ENCODE measurements around the gene FAM171A2.
A peak's percentile ranks its signal among the peaks of the same experiment; 100 is the strongest.

Gene FAM171A2

GRCh38 chr17:44355642-44356099, 8.0 kb downstream of the FAM171A2 start:
- Histone ChIP-seq H3K4me3 (replicated peaks; ENCODE audit: low read depth, low read length) (no peak overlapping the region), H3K27me3 (replicated peaks; ENCODE audit: control insufficient read depth, insufficient read depth, low read length) (no peaks in the 10 kb centered on the region), H3K36me3 (ENCODE audit: control insufficient read depth, insufficient read depth, low read length) (peaks cover 22% of the 10 kb centered on the region)
- no peak for DNase-seq (ENCODE audit: extremely low read depth, insufficient read length)
- TF ChIP-seq, protein P1, sequence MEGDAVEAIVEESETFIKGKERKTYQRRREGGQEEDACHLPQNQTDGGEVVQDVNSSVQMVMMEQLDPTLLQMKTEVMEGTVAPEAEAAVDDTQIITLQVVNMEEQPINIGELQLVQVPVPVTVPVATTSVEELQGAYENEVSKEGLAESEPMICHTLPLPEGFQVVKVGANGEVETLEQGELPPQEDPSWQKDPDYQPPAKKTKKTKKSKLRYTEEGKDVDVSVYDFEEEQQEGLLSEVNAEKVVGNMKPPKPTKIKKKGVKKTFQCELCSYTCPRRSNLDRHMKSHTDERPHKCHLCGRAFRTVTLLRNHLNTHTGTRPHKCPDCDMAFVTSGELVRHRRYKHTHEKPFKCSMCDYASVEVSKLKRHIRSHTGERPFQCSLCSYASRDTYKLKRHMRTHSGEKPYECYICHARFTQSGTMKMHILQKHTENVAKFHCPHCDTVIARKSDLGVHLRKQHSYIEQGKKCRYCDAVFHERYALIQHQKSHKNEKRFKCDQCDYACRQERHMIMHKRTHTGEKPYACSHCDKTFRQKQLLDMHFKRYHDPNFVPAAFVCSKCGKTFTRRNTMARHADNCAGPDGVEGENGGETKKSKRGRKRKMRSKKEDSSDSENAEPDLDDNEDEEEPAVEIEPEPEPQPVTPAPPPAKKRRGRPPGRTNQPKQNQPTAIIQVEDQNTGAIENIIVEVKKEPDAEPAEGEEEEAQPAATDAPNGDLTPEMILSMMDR (IDR thresholded peaks at IDR 0.05; ENCODE audit: insufficient read depth, low read length, poor library complexity, severe bottlenecking) = no peak

GRCh38 chr17:44354582-44355561, 8.8 kb downstream of the FAM171A2 start:
- DNase-seq (ENCODE audit: extremely low read depth, insufficient read length) = peak; percentile 75
- peak overlapping the region; percentile 31; the same call in 1 of the 2 replicates for H3K4me3 ChIP-seq (replicated peaks; ENCODE audit: low read depth, low read length)
- no peaks in the 10 kb centered on the region for H3K27me3 ChIP-seq (replicated peaks; ENCODE audit: control insufficient read depth, insufficient read depth, low read length)
- TF ChIP-seq, protein P1 (IDR thresholded peaks at IDR 0.05; ENCODE audit: insufficient read depth, low read length, poor library complexity, severe bottlenecking) = peak; percentile 50
- H3K36me3 ChIP-seq (ENCODE audit: control insufficient read depth, insufficient read depth, low read length) = peaks cover 28% of the 10 kb centered on the region

- Histone ChIP-seq H3K27me3 (replicated peaks; ENCODE audit: control insufficient read depth, insufficient read depth, low read length) (no peaks in the 10 kb centered on the region), H3K4me3 (replicated peaks; ENCODE audit: low read depth, low read length) (peak overlapping the region; percentile 40), H3K36me3 (ENCODE audit: control insufficient read depth, insufficient read depth, low read length) (peaks cover 33% of the 10 kb centered on the region)
- no peak for DNase-seq (ENCODE audit: extremely low read depth, insufficient read length)
- TF ChIP-seq, protein P1 (IDR thresholded peaks at IDR 0.05; ENCODE audit: insufficient read depth, low read length, poor library complexity, severe bottlenecking) = no peak
Observed at GRCh38 chr17:44353672-44354331, 9.9 kb downstream of the FAM171A2 start.

- Histone ChIP-seq H3K4me3 (replicated peaks; ENCODE audit: low read depth, low read length) (no peak overlapping the region), H3K36me3 (ENCODE audit: control insufficient read depth, insufficient read depth, low read length) (peaks cover 33% of the 10 kb centered on the region), H3K27me3 (replicated peaks; ENCODE audit: control insufficient read depth, insufficient read depth, low read length) (no peaks in the 10 kb centered on the region)
- no peak for DNase-seq (ENCODE audit: extremely low read depth, insufficient read length)
- TF ChIP-seq, protein P1 (IDR thresholded peaks at IDR 0.05; ENCODE audit: insufficient read depth, low read length, poor library complexity, severe bottlenecking) = no peak
Observed at GRCh38 chr17:44352828-44353671, 10.6 kb downstream of the FAM171A2 start.
